Measurements from ENCODE around the gene SLC4A2.

Gene SLC4A2

GRCh38 chr7:151102991-151103390 is 43.6 kb downstream of the SLC4A2 start:
- no peak for TF ChIP-seq GATA1 (IDR thresholded peaks at IDR 0.05; ENCODE audit: low read depth, low read length)
- TF ChIP-seq POLR2A (IDR thresholded peaks at IDR 0.05; ENCODE audit: low read length), result no peak
- DNase-seq, result no peak

DNA sequence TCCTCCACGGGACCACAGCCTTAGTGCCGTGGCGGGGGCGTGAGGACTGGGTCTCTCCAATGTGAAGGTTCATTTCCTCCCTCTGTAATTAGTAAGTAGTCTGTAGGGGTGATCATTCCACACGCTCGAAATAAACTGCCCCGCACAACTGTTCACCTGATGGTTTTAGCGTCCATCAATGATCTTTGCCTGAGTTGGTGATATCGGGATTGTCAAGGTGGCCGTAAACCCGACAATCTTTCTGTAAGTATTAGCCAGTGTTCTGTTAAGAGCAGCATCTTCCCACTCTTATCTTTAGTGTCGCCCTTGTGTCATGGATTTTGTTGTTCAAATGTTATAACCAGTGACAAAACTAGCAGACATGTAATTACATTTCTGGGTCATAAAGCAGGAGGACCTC is 44.6 kb downstream of the SLC4A2 start:
- DNase-seq, result no peak
- TF ChIP-seq GATA1 (IDR thresholded peaks at IDR 0.05; ENCODE audit: low read depth, low read length) (no peak), POLR2A (IDR thresholded peaks at IDR 0.05; ENCODE audit: low read length) (no peak)

DNA sequence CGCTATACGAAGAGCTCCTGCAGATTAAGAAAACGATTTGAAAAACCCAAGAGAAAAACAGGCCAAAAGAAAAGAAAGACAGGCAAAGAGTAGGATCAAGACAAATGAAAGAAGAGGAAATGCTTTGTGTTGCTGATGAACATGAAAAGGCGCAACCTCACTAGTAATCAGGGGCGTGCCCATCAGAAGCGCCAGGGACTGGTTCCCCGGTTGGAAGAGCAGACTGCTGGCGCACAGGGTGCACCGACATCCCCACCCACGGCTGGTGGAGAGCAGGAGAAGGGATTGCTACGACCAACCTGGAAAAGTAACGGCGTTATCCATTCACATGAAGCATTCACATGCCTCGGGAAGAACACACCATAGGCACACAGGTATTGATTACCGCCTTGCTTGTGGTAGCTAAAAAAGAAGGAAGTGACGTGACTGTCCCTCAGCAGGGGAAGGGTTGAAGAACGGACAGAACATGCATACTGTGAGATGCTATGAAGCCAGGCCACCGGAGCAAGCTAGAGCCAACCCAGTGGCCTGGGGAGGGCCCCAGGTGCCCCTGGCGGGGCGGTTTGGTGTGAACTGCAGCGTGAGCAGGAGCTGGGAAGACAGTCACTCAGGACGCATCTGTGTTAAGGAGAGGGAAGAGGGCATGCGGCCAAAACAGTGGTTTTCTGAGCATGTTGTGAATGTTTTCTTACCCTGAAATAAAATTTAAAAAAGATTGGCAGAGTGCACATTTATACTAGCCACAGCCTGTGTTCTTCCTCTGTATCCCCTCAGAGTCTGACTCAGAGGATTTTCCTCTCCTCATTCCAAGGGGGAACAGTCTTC is 45.2 kb downstream of the SLC4A2 start:
- TF ChIP-seq POLR2A (IDR thresholded peaks at IDR 0.05; ENCODE audit: low read length), result no peak
- TF ChIP-seq GATA1 (IDR thresholded peaks at IDR 0.05; ENCODE audit: low read depth, low read length), result no peak
- no peak for DNase-seq

- DNase-seq, result no peak
- TF ChIP-seq GATA1 (IDR thresholded peaks at IDR 0.05; ENCODE audit: low read depth, low read length) (no peak), POLR2A (IDR thresholded peaks at IDR 0.05; ENCODE audit: low read length) (no peak)
Observed at GRCh38 chr7:151107882-151108281, 48.5 kb downstream of the SLC4A2 start.

- DNase-seq, result peak in 1 of 2 experiments; percentile 30
- TF ChIP-seq GATA1 (IDR thresholded peaks at IDR 0.05; ENCODE audit: low read depth, low read length) (no peak), POLR2A (IDR thresholded peaks at IDR 0.05; ENCODE audit: low read length) (no peak)
Observed at GRCh38 chr7:151109094-151110048, 50.0 kb downstream of the SLC4A2 start.

GRCh38 chr7:151110236-151110940 is 51.0 kb downstream of the SLC4A2 start:
- TF ChIP-seq POLR2A (IDR thresholded peaks at IDR 0.05; ENCODE audit: low read length) (no peak), GATA1 (IDR thresholded peaks at IDR 0.05; ENCODE audit: low read depth, low read length) (no peak)
- DNase-seq, result no peak

- peak; percentile 71 to 87 for DNase-seq
Observed at GRCh38 chr7:151110941-151111645, 51.7 kb downstream of the SLC4A2 start.

DNA sequence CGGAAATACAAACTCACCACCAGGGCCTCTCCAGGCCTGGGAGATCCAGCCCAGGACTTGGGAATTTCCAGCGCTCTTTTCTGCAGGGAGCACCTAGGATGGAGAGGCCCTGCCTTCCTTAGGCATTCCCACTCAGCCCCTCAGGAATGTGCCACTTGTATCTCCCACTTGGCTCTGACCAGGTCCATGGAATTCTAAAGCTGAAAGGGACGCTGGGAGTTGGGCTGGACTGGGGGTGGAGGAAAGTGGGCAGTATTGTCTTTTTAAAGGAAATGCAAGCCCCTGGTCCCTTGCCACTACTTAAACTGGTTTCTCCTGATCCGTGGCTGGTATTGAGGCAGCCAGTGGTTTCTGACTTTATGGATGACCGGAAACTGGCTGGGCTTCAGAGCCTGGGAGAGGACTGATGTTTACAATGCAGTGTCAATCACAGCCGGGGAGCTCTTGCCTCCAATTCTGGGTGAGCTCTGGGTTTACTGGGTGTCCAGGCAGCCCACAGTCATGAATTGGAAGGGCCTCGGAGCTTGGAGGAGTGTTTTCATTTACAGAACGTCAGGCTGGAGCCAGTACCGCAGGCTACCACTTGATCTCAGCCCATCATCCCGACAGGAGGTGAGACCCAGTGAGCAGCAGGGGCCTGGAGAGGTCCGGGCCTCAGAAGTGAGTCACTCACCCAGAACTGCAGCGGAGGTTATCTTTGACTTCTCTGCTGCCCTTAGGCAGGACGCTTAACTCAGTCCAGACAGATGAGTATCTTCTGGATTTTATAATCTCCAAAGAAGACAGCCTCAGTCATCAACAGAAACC is 54.2 kb downstream of the SLC4A2 start:
- peak; percentile 26 to 49 for DNase-seq
- no peak for TF ChIP-seq POLR2A (IDR thresholded peaks at IDR 0.05; ENCODE audit: low read length)
- TF ChIP-seq GATA1 (IDR thresholded peaks at IDR 0.05; ENCODE audit: low read depth, low read length), result no peak

More at GRCh38 chr7:151110941-151111645, 51.7 kb downstream of the SLC4A2 start:
- TF ChIP-seq GATA1 (IDR thresholded peaks at IDR 0.05; ENCODE audit: low read depth, low read length) (no peak), POLR2A (IDR thresholded peaks at IDR 0.05; ENCODE audit: low read length) (no peak)

- TF ChIP-seq POLR2A (IDR thresholded peaks at IDR 0.05; ENCODE audit: low read length) (no peak), GATA1 (IDR thresholded peaks at IDR 0.05; ENCODE audit: low read depth, low read length) (no peak)
- DNase-seq, result peak; percentile 66 to 71
Observed at GRCh38 chr7:151114151-151115090, 55.0 kb downstream of the SLC4A2 start.

DNA sequence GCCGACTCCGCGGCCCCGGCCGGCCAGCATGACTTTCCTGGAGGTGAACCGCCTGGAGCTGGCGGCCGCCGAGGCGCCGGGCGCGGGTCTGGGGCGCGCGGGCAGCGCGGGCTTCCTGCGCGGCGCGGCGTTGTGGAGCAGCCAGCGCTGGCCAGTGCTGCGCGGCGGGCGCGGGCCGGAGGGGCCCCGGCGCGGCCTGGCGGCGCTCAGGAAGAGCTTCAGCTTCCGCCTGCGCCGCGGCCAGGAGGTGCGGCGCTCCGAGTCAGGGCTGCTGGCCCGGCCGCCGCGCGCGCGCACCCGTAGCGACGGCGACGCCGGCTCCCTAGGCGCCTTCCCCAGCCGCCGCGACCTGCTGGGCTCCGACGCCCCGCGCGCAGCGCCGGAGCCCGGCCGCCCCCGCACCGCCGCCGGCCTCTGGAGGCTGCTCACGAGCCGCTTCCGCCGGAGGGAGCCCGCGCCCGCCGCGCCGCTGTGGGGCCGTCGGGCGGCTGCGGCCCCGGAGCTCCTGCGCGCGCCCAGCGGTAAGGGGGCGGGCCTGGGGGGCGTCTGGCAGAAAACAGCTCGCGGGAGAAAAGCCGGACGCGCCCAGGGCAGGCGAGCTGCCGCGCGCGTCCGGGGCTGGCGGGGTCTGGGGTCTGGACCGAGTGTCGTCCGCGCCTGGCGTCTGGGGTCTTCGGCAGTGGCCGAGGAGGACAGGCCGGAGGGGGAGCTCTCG is 55.9 kb downstream of the SLC4A2 start:
- TF ChIP-seq POLR2A (IDR thresholded peaks at IDR 0.05; ENCODE audit: low read length), result no peak
- no peak for TF ChIP-seq GATA1 (IDR thresholded peaks at IDR 0.05; ENCODE audit: low read depth, low read length)
- peak; percentile 55 to 57 for DNase-seq
